Measurements from ENCODE around the gene TMEM117. TPM values are rescaled to one million over a fixed set of nuclear protein-coding genes. Genes with fewer than 3 reads are reported as not detected.

TMEM117 gene
- polyA plus RNA-seq, 1 donor (not counting 4 experiments of a cell fraction or from before 2014, with no cell fraction given): 8.5 TPM

- peak; percentile 73 for FAIRE-seq
- dilution Hi-C loops (cut with MboI; ENCODE audit: extremely low pct_ligation_motif_present, low sequenced_read_pairs): no loop called here
- H3K27ac ChIP-seq (ENCODE audit: control insufficient read depth, insufficient read depth, low read length): no peak overlapping the region
- peak overlapping the region; percentile 96 for H3K4me2 ChIP-seq (ENCODE audit: control insufficient read depth, extremely low read depth, insufficient read depth, low read depth, low read length)
- H3K79me2 ChIP-seq (ENCODE audit: control insufficient read depth, insufficient read depth, low read length): no peaks in the 10 kb centered on the region
- TF ChIP-seq CTCF (optimal IDR thresholded peaks at IDR 0.05 in 1 of 3, IDR thresholded peaks at IDR 0.05 in 1 of 3, conservative IDR thresholded peaks at IDR 0.05 in 1 of 3; ENCODE audit: extremely low read depth in 1 of 3, insufficient read depth in 2 of 3, low read length in 3 of 3) (no peak), EZH2 (IDR thresholded peaks at IDR 0.05; ENCODE audit: low read length) (no peak)
- no peak overlapping the region for H2AFZ ChIP-seq (ENCODE audit: control insufficient read depth, low read length)
- H3K9me1 ChIP-seq (ENCODE audit: control insufficient read depth, extremely low read depth, insufficient read depth, low read length): no peaks in the 10 kb centered on the region
- no peaks in the 10 kb centered on the region for H3K9me3 ChIP-seq (ENCODE audit: control insufficient read depth, low read depth, low read length)
- H3K4me3 ChIP-seq (ENCODE audit: control insufficient read depth in 2 of 3, extremely low read depth in 1 of 3, insufficient read depth in 2 of 3, low read depth in 1 of 3, low read length in 3 of 3): no peak overlapping the region
- no peaks in the 10 kb centered on the region for H3K27me3 ChIP-seq (ENCODE audit: control insufficient read depth, extremely low read depth, insufficient read depth, low read length)
- H3K36me3 ChIP-seq (ENCODE audit: control insufficient read depth in 2 of 2, extremely low read depth in 1 of 2, insufficient read depth in 2 of 2, low read length in 2 of 2): no peaks in the 10 kb centered on the region
- H3K9ac ChIP-seq (ENCODE audit: control insufficient read depth, extremely low read depth, insufficient read depth, low read length): no peak overlapping the region
- H3K4me1 ChIP-seq (ENCODE audit: control insufficient read depth, extremely low read depth, insufficient read depth, low read length): peaks cover 17% of the 10 kb centered on the region
- no peaks in the 10 kb centered on the region for H4K20me1 ChIP-seq (ENCODE audit: control insufficient read depth, extremely low read depth, insufficient read depth, low read length)
- no peak for DNase-seq (ENCODE audit: low read depth, low spot score)
These were observed 23.0 kb upstream of the TMEM117 start for GRCh38 chr12:43812926-43813325.

- Histone ChIP-seq H3K27me3 (ENCODE audit: control insufficient read depth, extremely low read depth, insufficient read depth, low read length) (no peaks in the 10 kb centered on the region), H2AFZ (ENCODE audit: control insufficient read depth, low read length) (no peak overlapping the region), H3K27ac (ENCODE audit: control insufficient read depth, insufficient read depth, low read length) (no peak overlapping the region), H3K9me3 (ENCODE audit: control insufficient read depth, low read depth, low read length) (no peaks in the 10 kb centered on the region), H3K9ac (ENCODE audit: control insufficient read depth, extremely low read depth, insufficient read depth, low read length) (no peak overlapping the region), H3K4me2 (ENCODE audit: control insufficient read depth, extremely low read depth, insufficient read depth, low read depth, low read length) (no peak overlapping the region), H3K4me3 (ENCODE audit: control insufficient read depth in 2 of 3, extremely low read depth in 1 of 3, insufficient read depth in 2 of 3, low read depth in 1 of 3, low read length in 3 of 3) (no peak overlapping the region), H3K79me2 (ENCODE audit: control insufficient read depth, insufficient read depth, low read length) (no peaks in the 10 kb centered on the region), H3K9me1 (ENCODE audit: control insufficient read depth, extremely low read depth, insufficient read depth, low read length) (no peaks in the 10 kb centered on the region), H4K20me1 (ENCODE audit: control insufficient read depth, extremely low read depth, insufficient read depth, low read length) (no peaks in the 10 kb centered on the region), H3K36me3 (ENCODE audit: control insufficient read depth in 2 of 2, extremely low read depth in 1 of 2, insufficient read depth in 2 of 2, low read length in 2 of 2) (no peaks in the 10 kb centered on the region), H3K4me1 (ENCODE audit: control insufficient read depth, extremely low read depth, insufficient read depth, low read length) (peaks cover 17% of the 10 kb centered on the region)
- TF ChIP-seq CTCF (optimal IDR thresholded peaks at IDR 0.05 in 1 of 3, IDR thresholded peaks at IDR 0.05 in 1 of 3, conservative IDR thresholded peaks at IDR 0.05 in 1 of 3; ENCODE audit: extremely low read depth in 1 of 3, insufficient read depth in 2 of 3, low read length in 3 of 3): no peak
- TF ChIP-seq EZH2 (IDR thresholded peaks at IDR 0.05; ENCODE audit: low read length): no peak
- dilution Hi-C loops (cut with MboI; ENCODE audit: extremely low pct_ligation_motif_present, low sequenced_read_pairs): no loop called here
- DNase-seq (ENCODE audit: low read depth, low spot score): no peak
- FAIRE-seq: no peak
These were observed 20.5 kb upstream of the TMEM117 start for GRCh38 chr12:43815416-43815815.

Measured in keratinocyte (primary cell).